ENCODE measurements around the gene CACNB2. TPM values are rescaled to one million over a fixed set of nuclear protein-coding genes. Genes with fewer than 3 reads are reported as not detected.

CACNB2 gene
- polyA plus RNA-seq, 2 of the 4 experiments (the other 2 are of a cell fraction), result not detected

DNA sequence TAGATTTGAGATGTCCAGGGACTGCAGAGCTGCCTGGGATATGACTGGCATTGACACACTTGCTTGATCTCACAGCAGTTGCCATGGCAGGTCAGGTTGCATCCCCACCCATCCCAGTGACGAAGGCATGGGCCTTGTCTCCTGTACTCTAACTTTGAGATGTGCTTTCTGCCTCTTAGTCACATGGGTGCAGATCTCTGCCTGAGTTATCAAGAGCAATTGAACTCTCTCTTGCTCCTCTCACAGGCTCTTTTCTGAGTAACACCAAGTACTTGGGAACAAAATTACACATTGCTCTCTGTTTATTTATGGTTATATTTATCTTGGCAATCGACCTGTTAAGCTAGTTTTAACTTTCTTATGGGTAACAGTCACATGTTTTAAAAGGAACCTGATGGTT, 273.8 kb downstream of the CACNB2 start (continued):
- TF ChIP-seq, protein P1, sequence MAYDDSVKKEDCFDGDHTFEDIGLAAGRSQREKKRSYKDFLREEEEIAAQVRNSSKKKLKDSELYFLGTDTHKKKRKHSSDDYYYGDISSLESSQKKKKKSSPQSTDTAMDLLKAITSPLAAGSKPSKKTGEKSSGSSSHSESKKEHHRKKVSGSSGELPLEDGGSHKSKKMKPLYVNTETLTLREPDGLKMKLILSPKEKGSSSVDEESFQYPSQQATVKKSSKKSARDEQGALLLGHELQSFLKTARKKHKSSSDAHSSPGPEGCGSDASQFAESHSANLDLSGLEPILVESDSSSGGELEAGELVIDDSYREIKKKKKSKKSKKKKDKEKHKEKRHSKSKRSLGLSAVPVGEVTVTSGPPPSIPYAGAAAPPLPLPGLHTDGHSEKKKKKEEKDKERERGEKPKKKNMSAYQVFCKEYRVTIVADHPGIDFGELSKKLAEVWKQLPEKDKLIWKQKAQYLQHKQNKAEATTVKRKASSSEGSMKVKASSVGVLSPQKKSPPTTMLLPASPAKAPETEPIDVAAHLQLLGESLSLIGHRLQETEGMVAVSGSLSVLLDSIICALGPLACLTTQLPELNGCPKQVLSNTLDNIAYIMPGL (CRISPR knock-in tag; IDR thresholded peaks at IDR 0.05; ENCODE audit: borderline replicate concordance), result no peak
- TF ChIP-seq, protein P2, sequence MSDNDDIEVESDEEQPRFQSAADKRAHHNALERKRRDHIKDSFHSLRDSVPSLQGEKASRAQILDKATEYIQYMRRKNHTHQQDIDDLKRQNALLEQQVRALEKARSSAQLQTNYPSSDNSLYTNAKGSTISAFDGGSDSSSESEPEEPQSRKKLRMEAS (IDR thresholded peaks at IDR 0.05), result no peak
- no peak for TF ChIP-seq HOXA7 (CRISPR knock-in tag; IDR thresholded peaks at IDR 0.05)
- no peak for TF ChIP-seq HDAC2 (IDR thresholded peaks at IDR 0.05)
- TF ChIP-seq, protein P3, sequence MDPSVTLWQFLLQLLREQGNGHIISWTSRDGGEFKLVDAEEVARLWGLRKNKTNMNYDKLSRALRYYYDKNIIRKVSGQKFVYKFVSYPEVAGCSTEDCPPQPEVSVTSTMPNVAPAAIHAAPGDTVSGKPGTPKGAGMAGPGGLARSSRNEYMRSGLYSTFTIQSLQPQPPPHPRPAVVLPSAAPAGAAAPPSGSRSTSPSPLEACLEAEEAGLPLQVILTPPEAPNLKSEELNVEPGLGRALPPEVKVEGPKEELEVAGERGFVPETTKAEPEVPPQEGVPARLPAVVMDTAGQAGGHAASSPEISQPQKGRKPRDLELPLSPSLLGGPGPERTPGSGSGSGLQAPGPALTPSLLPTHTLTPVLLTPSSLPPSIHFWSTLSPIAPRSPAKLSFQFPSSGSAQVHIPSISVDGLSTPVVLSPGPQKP (IDR thresholded peaks at IDR 0.05; ENCODE audit: low read depth, low read length), result no peak

DNA sequence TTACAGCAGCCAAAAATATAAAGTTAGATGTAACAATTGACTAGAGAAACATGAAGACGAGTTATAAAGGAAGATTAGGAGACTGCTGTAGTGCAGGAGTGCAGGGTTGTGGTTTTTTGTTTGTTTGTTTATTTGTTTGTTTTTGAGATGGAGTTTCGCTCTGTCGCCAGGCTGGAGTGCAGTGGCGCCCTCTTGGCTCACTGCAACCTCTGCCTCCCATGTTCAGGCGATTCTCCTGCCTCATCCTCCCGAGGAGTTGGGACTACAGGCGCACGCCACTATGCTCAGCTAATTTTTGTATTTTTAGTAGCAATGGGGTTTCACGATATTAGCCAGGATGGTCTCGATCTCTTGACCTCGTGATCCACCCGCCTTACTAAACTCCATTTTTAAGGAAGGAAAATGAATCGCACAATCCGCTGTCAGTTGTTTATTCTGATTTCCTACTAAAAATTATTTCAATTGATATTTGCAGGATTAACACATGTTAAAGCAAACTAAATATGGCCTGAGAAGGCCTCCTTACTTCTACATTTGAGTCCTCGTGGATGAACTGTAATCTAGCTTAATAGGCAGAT, 277.8 kb downstream of the CACNB2 start:
- DNase-seq (ENCODE audit: low read depth in 1 of 2, low spot score in 1 of 2) (no peak), FAIRE-seq (no peak), ATAC-seq (no peak)
- CTCF ChIA-PET, result no interaction called here
- 70% methylated on average over 15 of the region's 15 CpGs for WGBS (ENCODE audit: missing lambda C conversion rate)
- no peak for TF ChIP-seq TP53 (CRISPR knock-in tag; IDR thresholded peaks at IDR 0.05)
- TF ChIP-seq POLR2A (IDR thresholded peaks at IDR 0.05; ENCODE audit: low read length), result no peak
- TF ChIP-seq, protein P4, sequence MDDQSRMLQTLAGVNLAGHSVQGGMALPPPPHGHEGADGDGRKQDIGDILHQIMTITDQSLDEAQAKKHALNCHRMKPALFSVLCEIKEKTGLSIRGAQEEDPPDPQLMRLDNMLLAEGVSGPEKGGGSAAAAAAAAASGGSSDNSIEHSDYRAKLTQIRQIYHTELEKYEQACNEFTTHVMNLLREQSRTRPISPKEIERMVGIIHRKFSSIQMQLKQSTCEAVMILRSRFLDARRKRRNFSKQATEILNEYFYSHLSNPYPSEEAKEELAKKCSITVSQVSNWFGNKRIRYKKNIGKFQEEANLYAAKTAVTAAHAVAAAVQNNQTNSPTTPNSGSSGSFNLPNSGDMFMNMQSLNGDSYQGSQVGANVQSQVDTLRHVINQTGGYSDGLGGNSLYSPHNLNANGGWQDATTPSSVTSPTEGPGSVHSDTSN (IDR thresholded peaks at IDR 0.05), result no peak
- TF ChIP-seq HEYL (CRISPR knock-in tag; IDR thresholded peaks at IDR 0.05), result no peak
- no peak for TF ChIP-seq RARB (CRISPR knock-in tag; IDR thresholded peaks at IDR 0.05)
- H3K27ac ChIP-seq, result no peak overlapping the region
- POLR2A ChIA-PET, result no interaction called here
- no peak overlapping the region for H3K4me2 ChIP-seq
- H3K9me3 ChIP-seq, result no peaks in the 10 kb centered on the region
- no peaks in the 10 kb centered on the region for H3K4me1 ChIP-seq
- no peak overlapping the region for H3K4me3 ChIP-seq

DNA sequence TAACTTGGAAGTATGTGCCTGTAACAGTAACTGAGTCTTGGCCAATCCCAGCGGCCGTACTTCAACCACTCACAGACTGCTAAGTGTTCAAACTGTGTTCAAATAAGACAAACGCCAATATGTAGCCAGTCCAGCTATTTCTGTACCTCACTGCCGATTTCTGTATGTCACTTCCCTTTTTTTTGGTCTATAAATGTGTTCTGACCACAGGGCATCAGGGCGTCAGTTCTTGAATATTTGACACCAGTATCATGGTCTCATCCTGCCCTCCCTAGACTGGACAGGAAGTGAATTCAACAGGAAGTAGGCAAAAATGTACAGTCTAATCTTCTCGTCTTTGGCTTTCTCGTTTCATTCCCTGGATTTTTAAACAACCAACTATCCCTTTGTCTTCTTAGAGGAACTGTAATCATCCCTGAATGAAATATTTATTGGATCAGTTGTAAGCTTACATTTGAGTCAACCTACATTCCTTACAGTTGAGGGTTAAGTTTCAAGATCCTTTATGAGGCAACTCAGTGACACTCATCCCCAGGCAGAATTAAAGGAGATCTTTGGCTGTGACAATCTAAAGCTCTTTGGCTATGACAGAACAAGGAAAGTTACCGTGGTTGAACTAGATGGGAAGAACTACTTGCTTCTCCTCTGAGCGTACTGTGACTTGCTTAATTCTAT, 278.5 kb downstream of the CACNB2 start:
- Histone ChIP-seq H3K27ac (no peak overlapping the region), H3K4me1 (no peaks in the 10 kb centered on the region), H3K4me2 (no peak overlapping the region), H3K9me3 (no peaks in the 10 kb centered on the region), H3K4me3 (no peak overlapping the region)
- ATAC-seq (no peak), FAIRE-seq (no peak), DNase-seq (ENCODE audit: low read depth in 1 of 2, low spot score in 1 of 2) (no peak)
- ChIA-PET POLR2A (no interaction called here), CTCF (no interaction called here)
- 56% methylated on average over 9 of the region's 9 CpGs for WGBS (ENCODE audit: missing lambda C conversion rate)
- no peak for TF ChIP-seq NPAS2 (CRISPR knock-in tag; IDR thresholded peaks at IDR 0.05; ENCODE audit: borderline replicate concordance)
- no peak for TF ChIP-seq GATA3 (IDR thresholded peaks at IDR 0.05; ENCODE audit: borderline replicate concordance)
- TF ChIP-seq CBX8 (IDR thresholded peaks at IDR 0.05), result no peak

DNA sequence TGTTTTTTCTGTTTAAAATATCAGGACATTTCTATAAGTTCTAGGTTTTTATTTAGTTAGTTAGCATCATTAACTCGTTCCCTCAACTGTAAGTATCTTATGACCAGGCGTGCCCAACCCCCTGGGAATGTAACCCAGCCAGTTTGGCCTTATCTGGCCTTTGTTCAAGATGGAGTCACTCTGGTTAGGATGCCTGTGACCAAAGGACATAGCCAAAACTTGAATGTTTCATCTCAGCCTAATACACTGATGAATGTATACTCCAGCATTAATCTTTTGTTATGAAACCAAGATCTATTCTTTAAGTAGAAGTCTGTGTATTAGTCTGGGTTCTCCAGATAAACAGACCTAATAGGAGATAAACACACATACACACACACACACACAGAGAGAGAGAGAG, 279.7 kb downstream of the CACNB2 start:
- 14% methylated on average over 2 of the region's 2 CpGs for WGBS (ENCODE audit: missing lambda C conversion rate)
- CTCF ChIA-PET, result no interaction called here

More for the DNA sequence above, 279.7 kb downstream of the CACNB2 start:
- H3K4me3 ChIP-seq, result no peak overlapping the region
- ATAC-seq (no peak), DNase-seq (ENCODE audit: low read depth in 1 of 2, low spot score in 1 of 2) (no peak), FAIRE-seq (no peak)
- POLR2A ChIA-PET, result no interaction called here
- no peak overlapping the region for H3K4me2 ChIP-seq
- H3K4me1 ChIP-seq, result no peaks in the 10 kb centered on the region
- H3K9me3 ChIP-seq, result no peaks in the 10 kb centered on the region
- no peak overlapping the region for H3K27ac ChIP-seq
- TF ChIP-seq NR3C1 (IDR thresholded peaks at IDR 0.05) (no peak), EHF (CRISPR knock-in tag; IDR thresholded peaks at IDR 0.05) (no peak), ESRRA (IDR thresholded peaks at IDR 0.05; ENCODE audit: borderline replicate concordance, low read length) (no peak), JUN (IDR thresholded peaks at IDR 0.05) (no peak), CHD4 (IDR thresholded peaks at IDR 0.05; ENCODE audit: borderline replicate concordance) (no peak), CHD2 (IDR thresholded peaks at IDR 0.05; ENCODE audit: low read length, partially characterized antibody) (no peak), FOSB (CRISPR knock-in tag; IDR thresholded peaks at IDR 0.05) (no peak)
- TF ChIP-seq, protein P5, sequence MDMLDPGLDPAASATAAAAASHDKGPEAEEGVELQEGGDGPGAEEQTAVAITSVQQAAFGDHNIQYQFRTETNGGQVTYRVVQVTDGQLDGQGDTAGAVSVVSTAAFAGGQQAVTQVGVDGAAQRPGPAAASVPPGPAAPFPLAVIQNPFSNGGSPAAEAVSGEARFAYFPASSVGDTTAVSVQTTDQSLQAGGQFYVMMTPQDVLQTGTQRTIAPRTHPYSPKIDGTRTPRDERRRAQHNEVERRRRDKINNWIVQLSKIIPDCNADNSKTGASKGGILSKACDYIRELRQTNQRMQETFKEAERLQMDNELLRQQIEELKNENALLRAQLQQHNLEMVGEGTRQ (IDR thresholded peaks at IDR 0.05), result no peak

All from A549 (cell line).